Mucosa of gallbladder (tissue), 1 donor: Measurements from ENCODE around the gene ESYT2. TPM values are rescaled to one million over a fixed set of nuclear protein-coding genes. Genes with fewer than 3 reads are reported as not detected.
"Not testable (repeated sequence)": the region's sequence is repeated elsewhere in the genome, so short reads cannot be mapped to it uniquely, and the experiment has no call there.

Experiments
- DNase-seq: peaks from one replicate; pipeline ENCODE4 v3.0.0-alpha.2; 2020; ENCODE audit warnings: low spot score
- total RNA-seq: library from RNA; stranded (reverse); gene quantifications from one replicate; pipeline ENCODE4 v1.2.1, GENCODE V29; 2021
- donor health status: DM: no; HTN: no; CAD: no.

ESYT2 gene
- total RNA-seq, 1 donor from 2014 or later, result 62.6 TPM

DNA sequence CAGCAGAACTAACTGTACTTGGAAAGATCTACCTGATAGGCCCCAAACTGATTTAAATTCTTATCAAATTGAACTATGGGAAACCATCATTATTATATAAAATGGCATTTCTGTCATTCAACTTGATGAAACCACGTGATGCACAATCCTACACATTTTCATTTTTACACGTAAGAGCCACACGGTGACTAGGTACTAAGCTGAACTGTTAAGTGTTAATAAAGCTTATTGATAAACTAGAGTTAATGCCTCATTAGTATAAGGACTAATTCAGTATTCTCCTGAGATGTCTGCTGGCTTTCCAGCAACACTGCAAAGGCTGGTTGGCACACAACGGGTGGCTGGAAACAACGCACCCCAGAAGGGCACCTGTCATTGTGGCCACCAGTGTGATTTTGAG is 129.3 kb downstream of the ESYT2 start:
- DNase-seq, result no peak

DNA sequence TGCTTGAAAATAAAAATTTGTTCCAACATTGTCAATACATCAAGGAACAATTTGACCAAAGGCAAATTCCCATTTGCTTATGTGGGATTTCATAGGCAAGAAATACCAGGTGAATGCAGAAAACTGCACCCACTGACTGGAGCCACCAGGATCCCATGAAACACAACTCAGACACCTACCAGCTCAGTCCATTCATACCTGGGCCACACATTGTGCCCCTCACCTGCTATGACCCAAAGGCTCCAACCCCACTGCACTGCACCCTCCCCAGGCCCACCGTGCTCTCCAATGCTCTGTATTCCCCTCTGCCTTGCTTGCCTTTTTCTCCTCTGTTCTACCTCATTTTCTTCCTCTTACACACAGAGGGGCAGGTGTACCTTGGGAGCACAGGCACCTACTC is 130.0 kb downstream of the ESYT2 start:
- DNase-seq, result no peak

DNA sequence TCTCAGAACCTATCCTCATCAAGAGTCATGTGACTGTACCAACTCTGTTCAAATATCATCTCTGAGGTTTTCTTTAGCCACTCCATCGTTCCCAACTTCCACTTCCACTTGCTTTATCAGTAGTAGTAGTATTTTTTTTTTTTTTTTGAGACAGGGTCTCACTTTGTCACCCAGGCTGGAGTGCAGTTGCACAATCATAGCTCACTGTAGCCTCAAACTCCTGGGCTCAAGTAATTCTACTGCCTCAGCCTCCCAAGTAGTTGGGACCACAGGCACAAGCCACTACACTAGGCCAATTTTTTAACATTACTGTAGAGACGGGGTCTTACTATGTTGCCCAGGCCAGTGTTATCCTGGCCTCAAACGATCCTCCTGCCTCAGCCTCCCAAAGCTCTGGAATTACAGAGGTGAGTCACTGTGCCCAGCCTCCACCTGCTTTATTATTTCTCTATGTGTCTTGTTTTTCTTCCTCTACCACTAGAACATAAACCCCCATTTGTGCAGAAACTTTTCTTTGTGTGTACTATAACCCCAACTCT is 130.6 kb downstream of the ESYT2 start:
- no peak for DNase-seq

DNA sequence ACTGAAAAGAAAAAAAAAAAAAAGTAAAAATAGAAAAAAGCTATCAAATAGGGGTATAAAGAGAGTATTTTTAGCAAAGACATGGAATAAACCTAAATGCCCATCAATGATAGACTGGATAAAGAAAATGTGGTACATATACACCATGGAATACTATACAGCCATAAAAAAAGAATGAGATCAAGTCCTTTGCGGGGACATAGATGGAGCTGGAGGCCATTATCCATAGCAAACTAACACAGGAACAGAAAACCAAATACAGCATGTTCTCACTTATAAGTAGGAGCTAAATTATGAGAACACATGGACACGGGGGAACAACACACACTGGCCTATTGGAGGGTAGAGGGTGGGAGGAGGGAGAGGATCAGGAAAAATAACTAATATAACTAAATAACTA is 131.7 kb downstream of the ESYT2 start:
- not testable (repeated sequence) for DNase-seq

DNA sequence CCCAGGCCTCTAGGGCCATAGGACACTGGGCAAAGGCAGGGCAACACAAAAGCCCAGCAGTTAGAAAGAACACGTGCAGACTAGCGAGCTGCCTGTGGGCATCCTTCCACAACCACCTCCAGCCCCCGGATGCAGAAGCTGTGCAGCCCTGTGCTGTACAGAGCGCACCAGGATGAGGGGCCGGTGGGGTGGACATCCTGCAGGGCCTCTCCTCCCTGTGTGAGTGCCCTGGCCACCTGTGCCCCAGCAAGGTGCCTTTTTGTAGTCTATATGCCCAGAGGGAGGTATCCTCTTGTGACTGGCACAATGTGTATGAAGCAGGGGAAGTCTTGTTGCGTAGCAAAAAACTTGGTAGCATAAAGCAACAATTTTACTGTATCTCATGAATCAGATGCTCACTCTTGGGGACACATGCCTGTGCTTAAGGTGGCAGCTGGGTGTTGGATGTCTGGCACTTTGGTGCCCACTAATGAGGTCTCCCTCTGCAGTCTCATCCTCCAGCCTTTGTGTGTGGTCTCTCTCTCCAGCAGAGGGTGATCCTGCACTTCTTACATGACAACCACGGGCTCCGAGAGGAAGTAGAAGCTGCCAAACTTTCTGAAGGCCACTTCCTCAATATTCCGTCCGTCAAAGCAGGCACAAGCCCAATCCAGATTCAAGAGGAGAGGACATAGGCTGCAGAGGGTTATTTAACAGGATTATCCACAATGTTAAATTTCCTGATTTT is 133.4 kb downstream of the ESYT2 start:
- peak; percentile 81 for DNase-seq

DNA sequence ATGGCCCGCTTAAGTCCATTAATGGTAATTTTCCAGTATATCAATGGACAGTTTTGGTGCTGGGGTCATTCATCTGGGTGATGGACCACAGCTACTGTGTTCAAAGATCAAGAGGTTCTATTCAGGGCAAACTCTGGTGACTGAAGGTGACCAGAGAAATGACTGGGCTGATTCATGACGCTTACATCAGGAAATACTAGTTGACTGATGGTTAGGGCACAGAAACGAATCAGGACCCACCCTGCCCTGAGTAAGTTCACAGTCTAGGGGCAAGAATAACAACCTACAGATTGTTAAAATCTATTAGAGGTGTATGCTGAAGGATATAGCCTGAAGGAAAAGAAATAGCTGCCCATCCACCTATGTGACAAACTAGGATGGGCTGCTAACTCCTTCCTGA is 134.3 kb downstream of the ESYT2 start:
- DNase-seq, result no peak

DNA sequence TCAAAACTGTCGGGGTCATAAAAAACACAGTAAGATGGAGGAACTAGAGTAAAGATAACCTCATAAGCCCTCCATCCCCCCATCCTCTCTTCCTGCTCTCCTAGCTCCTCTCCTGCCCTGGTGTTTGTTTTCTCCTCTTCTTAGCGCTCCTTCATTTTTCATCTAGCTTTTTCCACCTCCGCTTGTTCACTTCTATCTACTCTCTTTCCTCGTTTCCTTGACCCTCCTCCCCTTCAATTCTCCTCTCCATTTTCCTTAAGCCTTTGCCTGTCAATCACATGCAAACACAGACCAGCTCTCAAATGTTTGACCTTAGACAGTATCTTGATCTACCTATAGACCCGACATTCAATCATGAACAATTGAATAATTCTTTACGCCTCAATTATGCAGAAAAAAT is 134.7 kb downstream of the ESYT2 start:
- no peak for DNase-seq

DNA sequence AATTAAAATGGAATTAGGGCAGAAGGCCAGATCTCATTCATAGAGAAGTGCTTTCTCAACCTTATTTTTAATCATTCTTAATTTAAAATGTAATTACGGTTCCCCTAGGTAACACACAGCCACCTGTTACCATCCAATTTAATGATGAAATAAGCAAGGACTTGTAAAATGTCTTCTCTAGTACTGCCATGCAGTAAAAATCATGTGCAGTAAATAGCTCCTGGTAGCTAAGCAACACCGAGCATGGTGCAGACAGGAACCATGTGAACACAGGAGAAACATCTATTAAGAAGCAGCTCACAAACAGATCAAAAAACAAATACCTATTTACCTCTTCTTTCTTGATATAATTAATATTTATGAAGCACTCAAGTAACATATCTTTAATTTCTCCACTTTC is 139.8 kb downstream of the ESYT2 start:
- no peak for DNase-seq

DNA sequence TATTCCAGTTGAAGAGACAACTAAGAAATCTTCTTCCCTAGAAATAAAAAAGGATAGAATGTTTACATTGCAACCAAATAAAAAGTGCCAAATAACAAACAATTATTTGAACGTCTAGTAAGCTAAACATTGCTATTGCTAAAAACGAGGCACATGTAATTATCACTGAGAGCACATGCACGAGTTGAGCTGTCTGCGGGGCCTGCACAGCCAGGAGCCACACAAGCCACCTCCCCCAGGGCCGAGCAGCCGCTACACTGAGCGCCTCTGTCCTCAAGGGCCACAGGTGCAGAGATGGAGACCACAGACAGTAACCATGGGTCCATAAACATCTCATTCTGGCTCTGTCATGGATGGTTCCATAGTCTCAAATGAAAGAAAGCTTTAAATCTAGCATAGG is 141.9 kb downstream of the ESYT2 start:
- DNase-seq, result no peak

DNA sequence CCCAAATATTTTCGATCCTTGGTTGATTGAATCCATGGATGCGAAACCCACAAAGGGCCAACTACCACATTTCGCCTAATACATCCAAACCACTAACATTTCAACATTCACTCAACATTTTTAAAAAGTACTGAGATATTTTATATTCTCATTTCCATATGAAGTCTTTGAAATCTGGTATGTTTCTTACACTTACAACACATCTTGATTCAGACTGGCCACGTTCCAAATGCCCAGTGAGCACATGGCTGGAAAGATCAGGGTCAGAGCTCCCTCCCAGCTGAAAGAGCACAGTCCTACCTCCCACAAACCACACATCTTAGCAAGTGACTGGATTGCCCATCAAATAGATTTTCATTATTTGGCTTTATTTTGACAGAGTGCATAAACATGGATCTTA is 143.6 kb downstream of the ESYT2 start:
- DNase-seq, result no peak

DNA sequence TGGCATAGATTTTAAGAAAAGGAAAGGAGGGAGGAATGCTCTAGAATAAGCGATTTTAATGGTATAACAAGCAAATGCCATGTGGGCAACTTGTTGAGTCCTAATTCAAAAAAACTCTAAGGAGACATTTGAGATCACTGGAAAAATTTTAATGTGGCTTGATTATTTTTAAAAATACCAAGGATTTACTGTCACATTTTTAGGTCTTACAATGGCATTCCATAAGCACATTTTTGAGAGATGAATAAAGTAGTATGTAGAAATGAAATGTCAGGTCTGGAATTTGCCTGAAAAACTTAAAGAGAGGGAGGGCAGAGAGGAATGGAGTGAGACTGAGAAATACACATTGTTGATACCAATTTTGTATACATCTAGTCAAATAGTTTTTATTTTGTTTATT is 145.0 kb downstream of the ESYT2 start:
- no peak for DNase-seq

DNA sequence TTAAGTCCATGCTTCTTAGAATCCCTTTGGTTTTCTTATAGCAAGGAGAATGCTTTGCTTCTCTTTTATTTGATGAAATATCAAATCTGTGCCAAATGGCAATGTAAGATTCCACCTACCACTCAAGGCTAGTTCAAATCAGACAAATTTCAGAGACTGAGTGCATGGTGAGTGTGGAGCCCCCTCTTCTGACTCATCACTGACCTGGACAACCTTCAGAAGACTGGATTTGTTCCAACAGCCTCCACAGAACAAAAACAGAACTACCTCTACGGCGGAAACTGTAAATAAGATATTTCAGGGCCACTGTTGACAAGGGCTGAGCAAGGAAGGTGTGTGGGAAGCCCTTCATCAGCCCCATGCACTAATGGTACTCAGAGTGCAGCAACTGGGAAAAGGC is 145.8 kb downstream of the ESYT2 start:
- no peak for DNase-seq

DNA sequence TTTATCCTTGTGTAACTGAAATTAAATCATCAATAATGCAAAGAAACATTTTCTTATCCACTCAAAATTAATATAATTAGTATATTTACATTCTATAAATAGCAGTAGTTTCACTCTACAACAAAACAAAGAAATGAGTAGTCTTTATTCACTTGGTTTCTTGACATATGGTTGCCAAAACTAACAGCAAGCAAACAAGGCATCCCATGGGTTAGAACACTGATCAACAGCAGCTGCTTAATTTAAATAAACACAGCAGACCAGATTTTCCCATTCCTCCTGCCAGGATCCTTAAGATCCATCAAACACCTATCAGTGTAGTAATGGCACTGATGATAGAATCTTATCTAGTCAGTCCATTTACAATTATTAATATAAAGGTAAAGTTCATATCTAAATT is 146.9 kb downstream of the ESYT2 start:
- DNase-seq, result no peak

Other genes with a start within 250 kb of the ESYT2 start
- 11.9 TPM for gene PTPRN2, start 241.7 kb downstream of the ESYT2 start, total RNA-seq
- 7.5 TPM for gene NCAPG2, start 124.7 kb downstream of the ESYT2 start, total RNA-seq
- gene DYNC2I1, start 27.0 kb upstream of the ESYT2 start, total RNA-seq, result 21.6 TPM